Thymus (tissue), 11 donors: ENCODE measurements around the gene SLC27A2. TPM values are rescaled to one million over a fixed set of nuclear protein-coding genes. Genes with fewer than 3 reads are reported as not detected.

ENCODE experiments used
- DNase-seq, 9 donors: peaks; one replicate each; pipeline ENCODE4 v3.0.0-alpha.2; 2013; ENCODE audit warnings: low spot score in 9 of 9, low read depth in 6 of 9, missing footprints in 1 of 9
- H3K27ac ChIP-seq, 2 donors: one replicate each; pipeline ENCODE4 v1.5.1; 2013; ENCODE audit warnings: control low read depth in 1 of 2, low read depth in 1 of 2, low read length in 1 of 2, mild to moderate bottlenecking in 1 of 2, moderate library complexity in 1 of 2
- H3K27me3 ChIP-seq, 2 donors: one replicate each; pipeline ENCODE4 v1.5.1; 2013; ENCODE audit warnings: low read length in 1 of 2; ENCODE audit not compliant: control insufficient read depth in 2 of 2, insufficient read depth in 1 of 2
- H3K36me3 ChIP-seq, 2 donors: one replicate each; pipeline ENCODE4 v1.5.1; 2013; ENCODE audit warnings: low read length in 1 of 2, mild to moderate bottlenecking in 1 of 2, moderate library complexity in 1 of 2; ENCODE audit not compliant: control insufficient read depth in 2 of 2, insufficient read depth in 2 of 2
- H3K4me1 ChIP-seq, 2 donors: one replicate each; pipeline ENCODE4 v1.5.1; 2013; ENCODE audit warnings: low read length in 2 of 2; ENCODE audit not compliant: control insufficient read depth in 2 of 2, insufficient read depth in 2 of 2
- H3K4me3 ChIP-seq, 2 donors: one replicate each; pipeline ENCODE4 v1.5.1; 2013; ENCODE audit warnings: low read length in 2 of 2, control low read depth in 1 of 2, mild to moderate bottlenecking in 1 of 2
- H3K9me3 ChIP-seq, 2 donors: one replicate each; pipeline ENCODE4 v1.5.1; 2013; ENCODE audit warnings: low read length in 1 of 2, mild to moderate bottlenecking in 1 of 2; ENCODE audit not compliant: control insufficient read depth in 2 of 2, insufficient read depth in 1 of 2
- WGBS: extraction: QIAGEN DNeasy Blood & Tissue Kit; methylation state at CpG from one replicate; pipeline ENCODE4 v1.1.7; 2013; 5-methylcytosine and 5-hydroxymethylcytosine counted together
- polyA plus RNA-seq: library from polyadenylated mRNA; stranded (reverse); fragments of 200-250 nt; gene quantifications from one replicate; pipeline ENCODE4 v1.2.3, GENCODE V29; 2013
- total RNA-seq: library from RNA; stranded (reverse); fragments of 120-200 nt; gene quantifications from one replicate; pipeline ENCODE4 v1.2.4, GENCODE V29; 2013
- donor health status: healthy.

Gene SLC27A2
- total and polyA plus RNA-seq, 2 donors, result 1.3 to 1.4 TPM

- Histone ChIP-seq H3K4me1 (no peaks in the 10 kb centered on the region), H3K4me3 (no peak overlapping the region), H3K27ac (no peak overlapping the region), H3K27me3 (no peaks in the 10 kb centered on the region), H3K9me3 (no peaks in the 10 kb centered on the region), H3K36me3 (no peaks in the 10 kb centered on the region)
- 94% methylated on average over 6 of the region's 6 CpGs for WGBS
- DNase-seq, result no peak
Measured at GRCh38 chr15:50192926-50193620, 11.1 kb downstream of the SLC27A2 start.

- Histone ChIP-seq H3K27me3 (no peaks in the 10 kb centered on the region), H3K36me3 (no peaks in the 10 kb centered on the region), H3K27ac (no peak overlapping the region), H3K4me3 (no peak overlapping the region), H3K9me3 (no peaks in the 10 kb centered on the region), H3K4me1 (no peaks in the 10 kb centered on the region)
- no peak for DNase-seq
Measured at GRCh38 chr15:50202003-50202402, 20.0 kb downstream of the SLC27A2 start.

- H3K9me3 ChIP-seq, result no peaks in the 10 kb centered on the region
- H3K4me3 ChIP-seq, result no peak overlapping the region
- peaks cover 0 to 4% of the 10 kb centered on the region in 2 donors for H3K4me1 ChIP-seq
- no peak for DNase-seq
- no peak overlapping the region for H3K27ac ChIP-seq
- no peaks in the 10 kb centered on the region for H3K36me3 ChIP-seq
- H3K27me3 ChIP-seq, result no peaks in the 10 kb centered on the region
- WGBS, result 97% methylated on average over 5 of the region's 5 CpGs
Measured at GRCh38 chr15:50206020-50206419, 24.0 kb downstream of the SLC27A2 start.

- Histone ChIP-seq H3K4me1 (peaks cover 0 to 4% of the 10 kb centered on the region in 2 donors), H3K27me3 (no peaks in the 10 kb centered on the region), H3K36me3 (no peaks in the 10 kb centered on the region), H3K4me3 (no peak overlapping the region), H3K27ac (no peak overlapping the region), H3K9me3 (no peaks in the 10 kb centered on the region)
- DNase-seq, result peak in 1 of 9 donors; percentile 2
- WGBS, result 93% methylated on average over 4 of the region's 4 CpGs
Measured at GRCh38 chr15:50209809-50210208, 27.8 kb downstream of the SLC27A2 start.

GRCh38 chr15:50210462-50211157 lies 28.6 kb downstream of the SLC27A2 start:
- Histone ChIP-seq H3K27me3 (no peaks in the 10 kb centered on the region), H3K4me3 (no peak overlapping the region), H3K4me1 (peaks cover 0 to 4% of the 10 kb centered on the region in 2 donors), H3K36me3 (no peaks in the 10 kb centered on the region), H3K27ac (no peak overlapping the region), H3K9me3 (no peaks in the 10 kb centered on the region)
- WGBS, result 93% methylated on average over 8 of the region's 8 CpGs
- DNase-seq, result no peak

- no peak for DNase-seq
- H3K36me3 ChIP-seq, result no peaks in the 10 kb centered on the region
- no peak overlapping the region for H3K27ac ChIP-seq
- H3K4me3 ChIP-seq, result no peak overlapping the region
- H3K9me3 ChIP-seq, result no peaks in the 10 kb centered on the region
- no peaks in the 10 kb centered on the region for H3K4me1 ChIP-seq
- H3K27me3 ChIP-seq, result no peaks in the 10 kb centered on the region
- WGBS, result 92% methylated on average over 1 of the region's 1 CpG
Measured at GRCh38 chr15:50218291-50218690, 36.3 kb downstream of the SLC27A2 start.

- 96% methylated on average over 1 of the region's 1 CpG for WGBS
- H3K27me3 ChIP-seq, result no peaks in the 10 kb centered on the region
- no peaks in the 10 kb centered on the region for H3K9me3 ChIP-seq
- no peak overlapping the region for H3K4me3 ChIP-seq
- no peak for DNase-seq
- H3K36me3 ChIP-seq, result no peaks in the 10 kb centered on the region
- H3K4me1 ChIP-seq, result no peaks in the 10 kb centered on the region
- no peak overlapping the region for H3K27ac ChIP-seq
Measured at GRCh38 chr15:50218691-50219090, 36.7 kb downstream of the SLC27A2 start.

- no peak for DNase-seq
- H3K9me3 ChIP-seq, result no peaks in the 10 kb centered on the region
- H3K27ac ChIP-seq, result no peak overlapping the region
- no peaks in the 10 kb centered on the region for H3K36me3 ChIP-seq
- WGBS, result 98% methylated on average over 2 of the region's 2 CpGs
- H3K4me1 ChIP-seq, result no peaks in the 10 kb centered on the region
- H3K27me3 ChIP-seq, result no peaks in the 10 kb centered on the region
- no peak overlapping the region for H3K4me3 ChIP-seq
Measured at GRCh38 chr15:50219820-50220219, 37.8 kb downstream of the SLC27A2 start.

GRCh38 chr15:50222181-50222580 lies 40.2 kb downstream of the SLC27A2 start:
- Histone ChIP-seq H3K4me1 (no peaks in the 10 kb centered on the region), H3K9me3 (no peaks in the 10 kb centered on the region), H3K27ac (no peak overlapping the region), H3K27me3 (no peaks in the 10 kb centered on the region), H3K36me3 (no peaks in the 10 kb centered on the region), H3K4me3 (no peak overlapping the region)
- 96% methylated on average over 2 of the region's 2 CpGs for WGBS
- no peak for DNase-seq
